IMR-90 (cell line): ENCODE measurements around the gene PVALEF. TPM values are rescaled to one million over a fixed set of nuclear protein-coding genes. Genes with fewer than 3 reads are reported as not detected.

Experiments used
- ATAC-seq: fragments of 200-7000 bp; cut with Tn5 transposase; 2 replicates; pipeline ENCODE4 v1.9.1; 2020; ENCODE audit warnings: low read depth, mild to moderate bottlenecking, moderate library complexity
- BruUV-seq: library from RNA; stranded (reverse); fragments of 400-500 nt; replicated peaks from 2 replicates; lab custom pipeline; 2021; lab: Mats Ljungman, UMichigan
- CTCF ChIA-PET: fragments of 300-600 bp; formaldehyde crosslinking; extraction: SDS; loops from one replicate; lab custom pipeline; 2021; ENCODE audit warnings: antibody characterized with exemption; lab: Yijun Ruan, JAX
- POLR2A ChIA-PET: fragments of 300-600 bp; sonication (Branson Sonifier 250); formaldehyde crosslinking; loops from one replicate; lab custom pipeline; 2022; ENCODE audit warnings: antibody characterized with exemption; ENCODE audit not compliant: unreplicated experiment; lab: Charles Lee
- DNase-seq: peaks from one replicate; pipeline ENCODE4 v3.0.0; 2013
- H2AFZ ChIP-seq: replicated peaks from 2 replicates; pipeline ENCODE3; 2013; ENCODE audit warnings: low read length, mild to moderate bottlenecking; ENCODE audit not compliant: poor library complexity
- H2AK5ac ChIP-seq: 2 replicates; pipeline ENCODE4 v1.6.1; 2013; ENCODE audit warnings: low read depth, low read length, inconsistent platforms
- H2AK9ac ChIP-seq: replicated peaks from 2 replicates; pipeline ENCODE3; 2013; ENCODE audit warnings: mild to moderate bottlenecking, low read depth, low read length, moderate library complexity; ENCODE audit not compliant: poor library complexity
- H2BK120ac ChIP-seq: 2 replicates; pipeline ENCODE4 v1.6.1; 2013; ENCODE audit warnings: low read depth, low read length, inconsistent platforms
- H2BK15ac ChIP-seq: 3 replicates; pipeline ENCODE4 v1.6.1; 2013; ENCODE audit warnings: low read depth, low read length, inconsistent platforms
- H2BK20ac ChIP-seq: 2 replicates; pipeline ENCODE4 v1.6.1; 2013; ENCODE audit warnings: low read depth, mild to moderate bottlenecking, inconsistent platforms, low read length, moderate library complexity
- H2BK5ac ChIP-seq: 2 replicates; pipeline ENCODE4 v1.6.1; 2013; ENCODE audit warnings: mild to moderate bottlenecking, low read depth, low read length, inconsistent platforms; ENCODE audit not compliant: poor library complexity, severe bottlenecking
- H3K14ac ChIP-seq: replicated peaks from 2 replicates; pipeline ENCODE4 v1.6.1; 2013; ENCODE audit warnings: low read depth, low read length, inconsistent platforms
- H3K18ac ChIP-seq: 2 replicates; pipeline ENCODE4 v1.6.1; 2013; ENCODE audit warnings: low read depth, low read length, control low read depth
- H3K23ac ChIP-seq: 2 replicates; pipeline ENCODE4 v1.6.1; 2013; ENCODE audit warnings: low read depth, low read length, inconsistent platforms
- H3K27ac ChIP-seq: 2 replicates; pipeline ENCODE4 v1.5.1; 2013; ENCODE audit warnings: mild to moderate bottlenecking, control low read depth, low read length; ENCODE audit not compliant: insufficient read depth
- H3K27me3 ChIP-seq: 2 replicates; pipeline ENCODE4 v1.6.1; 2013; ENCODE audit warnings: low read length; ENCODE audit not compliant: control insufficient read depth, insufficient read depth
- H3K36me3 ChIP-seq: 2 replicates; pipeline ENCODE4 v1.6.1; 2013; ENCODE audit warnings: low read length, mixed read lengths; ENCODE audit not compliant: control insufficient read depth, insufficient read depth
- H3K4ac ChIP-seq: 2 replicates; pipeline ENCODE4 v1.6.1; 2013; ENCODE audit warnings: low read depth, low read length, inconsistent platforms
- H3K4me1 ChIP-seq: 2 replicates; pipeline ENCODE4 v1.6.1; 2013; ENCODE audit warnings: low read length, mixed read lengths; ENCODE audit not compliant: control insufficient read depth, insufficient read depth
- H3K4me2 ChIP-seq: 2 replicates; pipeline ENCODE4 v1.6.1; 2013; ENCODE audit warnings: low read depth, mild to moderate bottlenecking, control low read depth, low read length, moderate library complexity
- H3K4me3 ChIP-seq: 2 replicates; pipeline ENCODE4 v1.5.1; 2013; ENCODE audit warnings: low read depth, mild to moderate bottlenecking, control low read depth, low read length, moderate library complexity; ENCODE audit not compliant: insufficient read depth
- H3K56ac ChIP-seq: 2 replicates; pipeline ENCODE4 v1.6.1; 2013; ENCODE audit warnings: low read length, inconsistent platforms; ENCODE audit not compliant: insufficient read depth; ENCODE audit errors: extremely low read depth
- H3K79me1 ChIP-seq, 2 experiments: 2 replicates each; pipeline ENCODE4 v1.6.1; 2013; ENCODE audit warnings: low read length in 2 of 2, inconsistent platforms in 1 of 2, low read depth in 1 of 2
- H3K9ac ChIP-seq: 2 replicates; pipeline ENCODE4 v1.6.1; 2013; ENCODE audit warnings: low read depth, low read length, control low read depth
- H3K9me1 ChIP-seq: 2 replicates; pipeline ENCODE4 v1.6.1; 2013; ENCODE audit warnings: low read length, inconsistent platforms; ENCODE audit not compliant: insufficient read depth
- H3K9me3 ChIP-seq: 2 replicates; pipeline ENCODE4 v1.6.1; 2013; ENCODE audit warnings: low read length; ENCODE audit not compliant: control insufficient read depth, insufficient read depth
- H4K20me1 ChIP-seq: 2 replicates; pipeline ENCODE4 v1.6.1; 2013; ENCODE audit warnings: low read length, inconsistent platforms; ENCODE audit not compliant: insufficient read depth
- H4K5ac ChIP-seq: 2 replicates; pipeline ENCODE4 v1.6.1; 2013; ENCODE audit warnings: mild to moderate bottlenecking, low read depth, low read length, control low read depth
- H4K8ac ChIP-seq, 2 experiments: 2 replicates each; pipeline ENCODE4 v1.6.1; 2013; ENCODE audit warnings: low read depth in 2 of 2, low read length in 2 of 2, control low read depth in 1 of 2, inconsistent platforms in 1 of 2
- H4K91ac ChIP-seq: 2 replicates; pipeline ENCODE4 v1.6.1; 2013; ENCODE audit warnings: low read depth, low read length, inconsistent platforms; ENCODE audit not compliant: insufficient read depth
- BHLHE40 ChIP-seq: fragments of 150-350 bp; IDR thresholded peaks from 2 replicates; pipeline ENCODE4 v1.6.1; 2016; ENCODE audit warnings: mild to moderate bottlenecking, low read depth, low read length
- CEBPB ChIP-seq: IDR thresholded peaks from 2 replicates; pipeline ENCODE4 v1.6.1; 2012; ENCODE audit warnings: low read depth, low read length, improper control_type of control experiment
- CTCF ChIP-seq: conservative IDR thresholded peaks from 2 replicates; pipeline ENCODE4 v1.5.1; 2012; ENCODE audit warnings: mild to moderate bottlenecking, low read depth, low read length, improper control_type of control experiment
- MAFK ChIP-seq: IDR thresholded peaks from 2 replicates; pipeline ENCODE4 v1.6.1; 2012; ENCODE audit warnings: low read depth, low read length, improper control_type of control experiment
- POLR2A ChIP-seq: IDR thresholded peaks from 2 replicates; pipeline ENCODE4 v1.6.1; 2012; ENCODE audit warnings: mild to moderate bottlenecking, low read depth, low read length
- RAD21 ChIP-seq: IDR thresholded peaks from 2 replicates; pipeline ENCODE4 v1.6.1; 2012; ENCODE audit warnings: low read length, improper control_type of control experiment
- WGBS, 2 experiments: methylation state at CpG; one replicate each; pipeline versions ENCODE4 v1.1.5 to v1.1.7; 2013; ENCODE audit warnings: missing lambda C conversion rate in 2 of 2; ENCODE audit not compliant: insufficient read length in 1 of 2; ENCODE audit errors: extremely low coverage in 2 of 2; 5-methylcytosine and 5-hydroxymethylcytosine counted together
- dilution Hi-C: fragments of 300-500 bp; cut with HindIII; formaldehyde crosslinking; loops from one replicate; pipeline ENCODE4 v1.14.3; 2018; ENCODE audit warnings: low sequenced_read_pairs; ENCODE audit not compliant: unreplicated experiment
- in situ Hi-C: fragments of 300-500 bp; cut with MboI; formaldehyde crosslinking; loops from 3 replicates; pipeline ENCODE4 v1.14.3; 2019; ENCODE audit warnings: low sequenced_read_pairs, inconsistent platforms, mixed read lengths
- intact Hi-C: fragments of 100-400 bp; cut with micrococcal nuclease; formaldehyde crosslinking; loops from 2 replicates; pipeline ENCODE4 v1.10.0; 2022
- polyA plus RNA-seq, 3 experiments: library from polyadenylated mRNA; depleted of rRNA; stranded (reverse); fragments of >200 nt; gene quantifications; 2 replicates each; pipeline ENCODE4 v1.2.3, GENCODE V29; 2012; ENCODE audit warnings: low replicate concordance in 1 of 3
- total RNA-seq: library from RNA; depleted of rRNA; stranded (reverse); fragments of >200 nt; gene quantifications from 2 replicates; pipeline ENCODE4 v1.2.3, GENCODE V29; 2012

Gene PVALEF
- total and polyA plus RNA-seq, 2 of the 4 experiments (the other 2 are of a cell fraction), result not detected

- Histone ChIP-seq H3K56ac (no peak overlapping the region), H3K9me3 (no peaks in the 10 kb centered on the region), H3K4me2 (no peak overlapping the region), H3K27me3 (peaks cover 3% of the 10 kb centered on the region; the same call in 1 of the 2 replicates), H2AK5ac (no peak overlapping the region), H4K91ac (no peak overlapping the region), H3K4me1 (0 out of 2 replicates have a peak, but pooled peaks cover 2% of the 10 kb centered on the region), H3K9me1 (no peaks in the 10 kb centered on the region), H2AK9ac (peak overlapping the region; percentile 75), H2BK20ac (no peak overlapping the region), H2AFZ (no peak overlapping the region), H3K23ac (no peak overlapping the region), H3K79me1 (no peaks in the 10 kb centered on the region), H3K9ac (no peak overlapping the region), H3K4ac (no peak overlapping the region), H4K5ac (no peak overlapping the region), H3K14ac (no peak overlapping the region), H3K27ac (no peak overlapping the region), H3K18ac (no peak overlapping the region), H2BK120ac (no peak overlapping the region), H3K4me3 (no peak overlapping the region), H2BK15ac (no peak overlapping the region), H2BK5ac (no peak overlapping the region), H3K36me3 (no peaks in the 10 kb centered on the region), H4K20me1 (0 out of 2 replicates have a peak, but pooled peaks cover 3% of the 10 kb centered on the region), H4K8ac (no peak overlapping the region)
- POLR2A ChIA-PET, result no interaction called here
- dilution Hi-C loops (no loop called here), in situ Hi-C loops (no loop called here), intact Hi-C loops (no loop called here)
- no TSS peak for BruUV-seq
- 82% methylated on average over 6 of the region's 11 CpGs; no CpG with 5 or more reads in 1 of the 2 experiments for WGBS, 2 experiments
- ATAC-seq (no peak), DNase-seq (no peak)
- no peak for TF ChIP-seq POLR2A
- TF ChIP-seq CTCF, result no peak
- TF ChIP-seq CEBPB, result no peak
- no peak for TF ChIP-seq RAD21
- no peak for TF ChIP-seq MAFK
- no peak for TF ChIP-seq BHLHE40
- CTCF ChIA-PET, result no interaction called here
Observed at GRCh38 chr17:81173052-81173761, 7.9 kb downstream of the PVALEF start.
